HL-60/S4 (cell line): ENCODE measurements around the gene MYO9B.

Experiments used
- in situ Hi-C: fragments of 300-500 bp; cut with MboI; formaldehyde crosslinking; loops from 2 replicates; pipeline ENCODE4 v1.14.3; 2022; ENCODE audit warnings: low sequenced_read_pairs

Gene MYO9B

DNA sequence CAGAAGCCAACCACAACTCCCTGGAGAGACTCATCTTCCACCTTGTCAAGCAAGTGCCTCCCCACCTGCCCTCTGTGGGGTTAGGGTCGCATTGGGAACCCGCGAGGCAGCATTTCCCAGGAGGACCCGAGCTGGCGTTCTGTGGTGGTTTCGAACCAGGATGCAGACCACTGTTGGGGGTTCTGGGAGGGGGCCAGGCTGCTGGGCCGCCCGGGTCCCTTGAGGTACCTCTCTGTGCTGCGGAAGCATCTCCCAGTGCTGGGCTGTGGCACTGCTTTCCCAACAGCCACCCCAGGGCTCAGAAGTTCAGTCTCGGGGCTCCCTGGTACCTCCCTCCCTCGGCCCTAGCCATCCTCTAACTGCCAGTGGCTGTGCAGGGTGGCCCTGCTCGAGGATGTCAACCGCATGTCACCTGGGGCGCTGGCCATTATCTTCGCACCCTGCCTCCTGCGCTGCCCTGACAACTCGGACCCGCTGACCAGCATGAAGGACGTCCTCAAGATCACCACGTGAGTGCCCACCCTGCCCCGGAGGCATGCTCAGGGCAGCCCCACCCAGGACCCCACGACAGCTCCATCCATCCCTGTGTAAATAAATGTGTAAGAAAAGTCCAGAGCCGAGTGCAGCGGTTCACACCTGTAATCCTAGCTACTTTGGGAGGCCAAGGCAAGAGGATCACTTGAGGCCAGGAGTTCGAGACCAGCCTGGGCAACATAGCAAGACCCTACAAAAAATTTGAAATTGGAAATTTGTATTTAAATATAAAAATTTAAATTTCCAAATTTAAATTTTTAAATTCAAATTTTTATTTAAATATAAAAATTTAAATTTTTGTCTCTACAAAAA is 131.4 kb downstream of the MYO9B start:
- in situ Hi-C loops: no loop called here

DNA sequence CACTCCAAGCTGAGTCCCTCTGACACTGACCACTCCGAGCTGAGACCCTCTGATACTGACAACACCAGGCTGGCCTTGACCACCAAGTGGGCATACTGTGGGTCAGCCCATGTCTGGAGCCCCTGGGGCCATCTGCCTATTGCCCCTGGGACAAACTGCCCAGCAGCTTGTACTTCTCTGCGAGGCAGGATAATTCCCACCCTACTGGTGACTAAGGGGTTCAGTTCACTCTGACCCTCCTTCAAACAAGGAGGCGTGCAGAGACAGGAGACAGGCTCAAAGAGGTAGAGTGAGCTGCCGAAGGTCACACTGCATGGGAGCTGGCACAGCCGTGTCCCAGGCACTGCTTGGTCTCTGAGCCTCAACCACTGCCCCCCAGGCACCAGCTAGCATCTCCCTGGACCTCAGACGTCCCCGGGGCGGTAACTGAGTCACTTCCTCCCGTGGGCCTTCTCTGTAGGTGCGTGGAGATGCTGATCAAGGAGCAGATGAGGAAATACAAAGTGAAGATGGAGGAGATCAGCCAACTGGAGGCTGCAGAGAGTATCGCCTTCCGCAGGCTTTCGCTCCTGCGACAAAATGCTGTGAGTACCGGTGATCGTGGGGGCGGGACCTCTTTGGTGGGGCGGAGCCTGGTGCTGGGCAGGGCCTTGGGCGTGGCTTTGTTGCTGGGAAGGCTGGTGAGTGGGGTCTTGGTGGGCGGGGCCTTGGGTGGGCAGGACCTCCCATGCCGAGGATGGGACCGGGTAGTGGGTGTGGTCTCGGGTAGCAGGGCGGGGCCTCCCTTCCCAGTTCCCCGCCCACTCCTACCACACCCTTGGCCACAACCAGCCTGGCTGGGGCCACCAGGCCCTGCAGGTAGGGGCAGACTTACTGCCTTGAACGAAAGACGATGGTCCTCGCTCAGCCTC is 133.8 kb downstream of the MYO9B start:
- in situ Hi-C loops: no loop called here

DNA sequence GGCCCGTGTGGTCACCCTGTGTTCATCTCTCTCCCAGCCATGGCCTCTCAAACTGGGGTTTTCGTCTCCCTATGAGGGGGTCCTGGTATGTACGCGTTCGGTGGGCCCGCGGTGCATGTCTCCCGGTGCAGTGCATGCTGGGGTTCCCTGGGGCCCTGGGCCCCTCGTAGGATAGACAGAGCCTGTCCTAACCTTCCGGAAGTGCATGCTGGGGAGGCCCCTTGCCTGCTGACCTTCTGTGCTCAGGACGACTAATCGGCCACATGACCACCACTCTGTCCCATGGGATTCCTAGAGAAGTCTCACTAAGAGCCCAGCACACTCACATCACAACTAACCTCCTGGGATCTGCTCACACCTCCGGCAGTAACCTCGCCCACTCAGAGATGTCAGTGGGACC is 134.7 kb downstream of the MYO9B start:
- in situ Hi-C loops: no loop called here

DNA sequence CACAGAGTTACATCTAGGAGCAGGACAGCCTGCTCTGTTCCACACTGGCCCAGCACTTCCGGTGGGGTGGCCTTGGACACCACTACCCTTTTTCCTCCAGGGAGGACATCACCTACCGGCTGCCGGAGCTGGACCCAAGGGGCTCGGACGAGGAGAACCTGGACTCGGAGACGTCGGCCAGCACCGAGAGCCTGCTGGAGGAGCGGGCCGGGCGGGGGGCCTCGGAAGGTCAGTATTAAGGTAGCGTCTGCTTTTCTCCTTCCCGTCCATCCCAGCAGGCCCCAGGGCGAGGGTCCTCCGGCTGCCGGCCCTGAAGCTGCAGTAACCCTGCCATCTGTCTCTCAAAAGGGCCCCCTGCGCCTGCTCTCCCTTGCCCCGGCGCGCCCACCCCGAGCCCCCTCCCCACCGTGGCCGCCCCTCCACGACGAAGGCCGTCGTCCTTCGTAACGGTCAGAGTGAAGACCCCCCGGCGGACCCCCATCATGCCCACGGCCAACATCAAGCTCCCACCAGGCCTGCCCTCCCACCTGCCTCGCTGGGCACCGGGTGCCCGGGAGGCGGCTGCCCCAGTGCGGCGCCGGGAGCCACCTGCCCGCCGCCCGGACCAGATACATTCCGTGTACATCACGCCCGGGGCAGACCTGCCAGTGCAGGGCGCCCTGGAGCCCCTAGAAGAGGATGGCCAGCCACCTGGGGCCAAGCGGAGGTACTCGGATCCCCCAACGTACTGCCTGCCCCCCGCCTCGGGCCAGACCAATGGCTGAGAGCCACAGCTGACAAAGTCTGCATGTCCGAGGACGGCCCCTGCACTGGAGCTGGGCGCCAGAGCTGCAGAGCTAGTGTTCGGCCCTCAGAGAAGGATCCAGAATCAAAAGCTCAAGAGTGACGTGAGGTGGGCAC is 136.2 kb downstream of the MYO9B start:
- in situ Hi-C loops: no loop called here

DNA sequence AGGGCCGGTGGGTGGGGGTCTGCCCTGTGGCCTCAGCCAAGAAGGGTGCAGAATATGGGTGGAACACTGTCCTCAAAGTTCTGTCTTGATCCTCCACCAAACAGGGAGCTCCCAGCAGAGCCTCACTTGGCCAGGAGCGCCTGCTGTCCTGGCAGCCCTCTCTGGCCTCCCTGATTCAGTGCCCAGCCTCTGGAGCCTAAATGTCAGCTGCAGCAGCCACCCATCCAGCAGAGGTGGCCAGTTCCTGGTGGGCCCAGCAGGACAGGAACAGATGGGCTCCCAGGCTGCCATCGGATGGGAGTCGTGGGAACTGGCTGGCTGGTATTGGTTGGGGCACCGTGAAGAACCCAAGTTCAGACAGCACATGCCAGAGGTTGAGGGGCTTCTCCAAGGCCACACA is 137.8 kb downstream of the MYO9B start:
- in situ Hi-C loops: no loop called here

DNA sequence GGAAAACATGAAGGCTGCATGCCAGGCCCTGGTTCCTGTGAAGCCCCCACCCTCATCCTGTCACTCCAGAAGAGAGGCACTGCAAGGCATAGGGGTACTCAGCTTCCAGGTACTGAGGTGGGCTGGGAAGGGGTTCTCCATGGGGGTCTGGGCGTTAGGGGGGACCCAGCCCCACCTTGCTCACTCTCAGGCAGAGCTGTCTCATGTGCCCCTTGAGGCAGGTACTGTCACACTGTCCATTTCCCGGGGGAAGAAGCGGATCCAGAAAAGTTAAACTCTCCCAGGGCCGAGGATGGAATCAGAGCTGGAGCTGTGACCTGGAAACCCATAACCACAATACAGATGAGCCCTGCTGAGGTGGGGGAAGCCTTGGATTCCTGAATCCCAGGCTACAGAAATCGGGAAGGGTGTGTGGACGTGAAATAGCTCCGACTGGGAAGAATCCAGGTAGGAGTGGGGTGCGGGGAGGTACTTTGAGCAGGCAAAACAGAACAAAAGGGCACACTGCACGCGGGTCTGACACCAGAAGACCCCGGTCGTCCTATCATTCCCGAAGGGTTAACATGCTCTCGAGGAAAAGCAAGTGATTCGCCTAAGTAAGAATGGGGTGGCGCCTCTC is 139.0 kb downstream of the MYO9B start:
- in situ Hi-C loops: no loop called here

DNA sequence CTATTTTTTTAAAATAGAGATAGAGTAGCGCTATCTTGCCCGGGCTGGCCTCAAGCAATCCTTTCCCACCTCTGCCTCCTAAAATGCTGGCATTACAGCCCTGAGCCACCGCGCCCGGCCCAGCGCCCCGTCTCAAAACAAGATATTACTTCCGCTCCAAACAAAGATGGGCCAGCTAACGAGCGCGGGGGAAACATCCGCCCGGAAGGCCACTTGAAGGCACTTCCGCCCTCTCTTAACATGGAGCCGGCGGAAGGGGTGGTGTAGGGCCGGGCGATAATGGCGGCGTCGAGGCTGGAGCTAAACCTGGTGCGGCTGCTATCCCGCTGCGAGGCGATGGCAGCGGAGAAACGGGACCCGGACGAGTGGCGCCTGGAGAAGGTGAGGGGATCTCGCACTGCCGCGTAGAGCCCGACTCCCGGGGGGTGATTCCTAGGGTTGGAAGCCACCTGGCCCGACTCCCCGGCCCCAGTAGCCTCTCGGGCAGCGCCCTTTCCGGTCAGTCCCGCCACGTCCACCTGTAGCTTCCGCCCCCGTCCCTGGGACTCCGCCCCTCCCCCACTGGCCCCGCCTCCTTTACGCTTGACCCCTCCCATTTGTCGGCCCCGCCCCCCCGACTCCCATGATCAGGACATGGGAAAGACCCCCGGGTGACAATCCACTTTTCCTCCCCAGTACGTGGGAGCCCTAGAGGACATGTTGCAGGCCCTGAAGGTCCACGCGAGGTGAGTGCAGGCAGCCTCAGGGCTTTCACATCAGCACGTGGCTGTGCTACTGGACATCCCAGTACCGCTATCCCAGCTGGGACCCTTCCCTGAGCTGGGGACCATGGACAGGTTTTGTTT is 139.8 kb downstream of the MYO9B start, which contains the start of gene USE1:
USE1 (plus strand) TSS at position 231 of the 845 bp plus-strand sequence; CDS start at position 280, 49 bp downstream.
- in situ Hi-C loops: no loop called here

DNA sequence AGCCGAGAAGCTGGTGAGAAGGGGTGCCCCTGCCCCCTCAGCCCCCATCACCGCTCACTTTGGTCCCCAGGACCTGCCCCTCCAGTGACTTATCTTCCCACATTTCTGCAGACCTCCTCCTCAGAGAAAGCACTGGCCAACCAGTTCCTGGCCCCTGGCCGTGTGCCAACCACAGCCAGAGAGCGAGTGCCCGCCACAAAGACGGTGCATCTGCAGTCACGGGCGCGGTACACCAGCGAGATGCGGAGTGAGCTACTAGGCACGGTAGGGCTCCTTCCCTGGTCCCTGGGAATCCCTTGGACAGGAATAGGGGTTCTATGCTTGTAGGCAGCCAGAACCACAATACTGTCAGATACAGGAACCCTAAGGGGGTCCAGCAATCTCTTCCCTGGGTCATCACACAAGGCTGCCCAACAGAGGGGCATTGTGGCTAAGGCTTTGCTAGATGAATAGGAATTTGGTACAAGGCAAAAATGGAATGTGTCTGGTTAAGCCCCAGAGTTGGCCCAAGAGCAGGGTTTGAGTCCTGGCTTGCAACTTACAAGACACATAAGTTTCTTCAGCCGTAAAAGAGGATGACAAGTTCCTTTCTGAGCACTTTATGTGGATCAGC is 140.6 kb downstream of the MYO9B start:
- in situ Hi-C loops: no loop called here

DNA sequence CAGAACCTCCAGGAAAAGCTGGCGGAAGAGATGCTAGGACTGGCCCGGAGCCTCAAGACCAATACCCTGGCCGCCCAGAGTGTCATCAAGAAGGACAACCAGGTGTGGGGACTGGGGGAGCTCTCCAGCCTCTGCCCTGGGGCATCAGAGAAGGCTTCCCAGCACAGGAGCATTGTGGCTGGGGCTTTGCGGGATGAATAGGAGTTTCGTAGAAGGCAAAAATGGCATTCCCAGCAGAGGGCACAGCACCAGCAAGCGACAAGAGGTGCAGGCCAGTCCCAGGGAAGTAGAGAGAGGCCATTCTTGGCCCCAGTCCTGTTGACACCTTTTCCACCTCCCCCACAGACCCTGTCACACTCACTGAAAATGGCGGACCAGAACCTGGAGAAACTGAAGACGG is 143.7 kb downstream of the MYO9B start:
- in situ Hi-C loops: no loop called here

DNA sequence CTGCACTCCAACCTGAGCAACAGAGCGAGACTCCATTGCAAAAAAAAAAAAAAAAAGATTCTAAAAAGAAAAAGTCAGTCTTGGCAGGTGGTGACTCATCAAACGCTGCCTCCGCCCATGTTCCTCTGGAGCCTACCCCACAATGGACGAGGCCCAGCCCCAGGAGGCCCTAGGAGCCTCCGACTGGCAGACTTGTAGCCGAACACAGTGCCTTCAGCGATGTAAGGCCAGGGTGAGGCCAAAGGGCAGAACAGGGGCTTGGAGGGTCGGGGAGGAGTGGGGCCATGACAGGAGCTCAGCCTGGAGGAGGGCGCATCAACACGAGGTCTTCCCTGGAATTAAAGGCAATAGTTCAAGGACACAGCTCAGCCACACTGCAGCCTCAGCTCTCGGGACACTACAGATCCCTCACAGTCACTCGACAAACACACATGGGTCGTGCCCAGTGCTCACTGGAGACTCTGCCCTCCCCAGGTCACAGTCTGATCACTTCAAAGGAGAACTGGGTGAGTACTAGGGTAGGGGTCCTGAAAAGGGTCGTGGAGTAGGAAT is 144.7 kb downstream of the MYO9B start:
- in situ Hi-C loops: no loop called here

DNA sequence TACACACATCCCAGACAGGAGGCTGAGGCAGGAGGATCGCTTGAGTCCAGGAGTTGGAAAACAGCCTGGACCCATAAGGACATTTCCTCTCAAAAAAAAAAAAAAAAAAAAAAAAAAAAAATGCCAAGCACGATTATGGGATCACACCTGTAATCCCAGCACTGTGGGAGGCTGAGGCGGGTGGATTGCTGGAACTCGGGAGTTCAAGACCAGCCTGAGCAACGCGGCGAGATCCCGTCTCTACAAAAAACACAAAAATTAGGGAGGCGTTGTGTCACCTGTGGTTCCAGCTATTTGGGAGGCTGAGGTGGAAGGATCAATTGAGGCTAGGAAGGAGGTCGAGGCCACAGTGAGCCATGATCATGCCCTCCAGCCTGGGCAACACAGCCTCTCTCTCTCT is 149.5 kb downstream of the MYO9B start:
- in situ Hi-C loops: no loop called here

DNA sequence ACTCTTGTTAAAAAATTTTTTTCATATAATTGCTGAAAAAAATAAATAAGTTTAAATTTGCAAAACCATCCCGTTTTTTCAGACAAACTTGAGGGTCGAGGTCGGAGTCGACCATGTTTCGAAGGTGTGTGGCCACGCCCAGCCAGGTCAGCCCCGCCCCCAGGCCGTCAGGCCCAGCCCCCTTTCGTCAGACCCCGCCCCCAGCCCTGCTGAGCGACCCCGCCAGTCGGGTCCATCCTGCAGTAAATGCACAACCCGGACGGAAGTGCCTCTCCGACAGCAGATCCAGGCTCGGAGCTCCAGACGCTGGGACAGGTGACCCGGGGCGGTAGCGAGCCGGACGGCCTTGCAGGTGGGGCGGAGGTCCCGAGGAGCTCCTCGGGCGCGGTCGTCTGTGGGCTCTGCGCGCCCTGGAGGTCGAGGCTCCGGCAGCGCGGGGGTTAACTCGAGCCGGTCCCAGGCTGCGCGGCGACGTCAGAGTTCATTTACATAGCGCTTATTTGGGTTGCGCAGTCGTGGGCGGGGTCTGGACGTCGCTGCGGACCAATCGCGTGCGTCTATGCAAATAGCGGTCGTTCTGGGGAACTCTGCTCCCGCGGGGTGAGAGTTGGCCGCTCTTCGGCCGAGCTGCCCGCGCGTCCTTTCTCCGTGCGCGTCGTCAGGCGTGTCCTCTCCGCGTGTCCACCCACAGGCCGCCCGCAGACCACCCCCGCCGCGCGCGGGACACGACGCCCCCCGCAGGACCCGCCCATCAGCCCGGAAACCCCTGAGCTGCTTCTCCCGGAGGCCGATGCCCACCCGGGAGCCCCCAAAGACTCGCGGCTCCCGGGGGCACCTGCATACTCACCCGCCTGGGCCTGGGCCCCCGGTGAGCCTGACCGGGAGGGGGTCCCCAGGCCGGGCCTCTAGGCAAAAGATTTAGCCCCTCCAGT is 150.7 kb downstream of the MYO9B start, which contains the start of gene OCEL1:
OCEL1 (plus strand) TSS at position 225 of the 932 bp plus-strand sequence; CDS start at position 247, 22 bp downstream.
- in situ Hi-C loops: no loop called here

DNA sequence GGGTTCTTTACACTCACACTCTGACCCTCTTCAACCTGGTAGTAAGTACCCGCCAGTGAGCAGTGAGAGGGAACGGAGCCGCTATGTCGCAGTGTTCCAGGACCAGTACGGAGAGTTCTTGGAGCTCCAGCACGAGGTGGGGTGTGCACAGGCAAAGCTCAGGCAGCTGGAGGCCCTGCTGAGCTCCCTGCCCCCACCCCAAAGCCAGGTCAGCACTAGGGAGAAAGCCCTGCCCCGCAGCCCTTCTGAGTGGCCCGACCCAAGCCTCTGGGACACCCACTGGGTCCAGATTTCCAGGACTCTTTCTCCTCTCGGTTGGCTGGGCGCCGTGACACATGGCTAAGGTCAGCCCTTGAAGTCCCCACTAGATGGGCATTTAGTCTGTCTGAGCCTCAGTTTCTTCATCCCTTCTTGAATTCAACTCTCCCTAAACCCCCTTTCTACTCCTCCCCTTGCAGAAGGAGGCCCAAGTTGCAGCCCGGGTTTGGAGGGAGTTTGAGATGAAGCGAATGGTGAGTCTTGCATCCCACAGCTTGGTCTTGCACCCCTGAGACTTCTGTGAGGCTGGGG is 152.3 kb downstream of the MYO9B start:
- in situ Hi-C loops: no loop called here

DNA sequence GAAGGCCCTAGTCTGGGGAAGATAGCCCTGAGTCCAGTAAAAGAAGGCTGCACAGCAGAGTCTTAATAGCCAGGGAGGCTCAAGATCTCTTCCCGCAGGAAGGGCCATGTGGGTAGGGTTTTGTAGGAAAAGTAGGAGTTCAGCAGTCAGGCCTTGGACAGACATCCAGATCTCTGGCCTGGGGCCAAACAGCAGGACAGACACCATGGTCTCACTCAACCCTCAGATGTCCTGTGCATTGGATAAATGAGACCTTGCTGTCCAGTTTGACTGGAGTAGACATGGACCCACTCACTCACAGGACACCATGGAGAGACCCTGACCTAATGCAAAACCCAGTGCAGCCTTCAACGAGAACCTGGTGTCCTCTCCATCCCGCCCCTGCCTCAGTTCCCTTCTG is 154.3 kb downstream of the MYO9B start:
- in situ Hi-C loops: no loop called here

DNA sequence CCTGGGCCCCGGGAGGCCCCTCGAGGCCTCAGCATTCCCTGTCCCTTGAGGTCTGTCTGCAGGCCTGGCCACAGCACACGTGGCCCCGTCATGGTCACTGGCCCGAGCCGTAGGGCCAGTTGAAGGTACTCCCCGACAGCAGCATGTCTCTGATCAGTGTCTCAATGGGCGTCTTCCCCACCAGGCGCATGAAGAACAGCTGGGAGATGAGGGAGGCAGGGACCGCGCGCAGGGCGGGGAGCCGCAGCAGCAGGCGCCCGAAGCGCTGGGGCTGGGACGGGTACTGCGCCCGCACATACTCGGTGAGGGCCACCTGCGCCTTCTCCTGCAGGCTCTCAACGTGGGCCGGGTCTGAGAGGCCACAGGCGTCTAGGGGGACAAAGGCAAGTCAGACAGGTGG is 156.7 kb downstream of the MYO9B start:
- in situ Hi-C loops: no loop called here

DNA sequence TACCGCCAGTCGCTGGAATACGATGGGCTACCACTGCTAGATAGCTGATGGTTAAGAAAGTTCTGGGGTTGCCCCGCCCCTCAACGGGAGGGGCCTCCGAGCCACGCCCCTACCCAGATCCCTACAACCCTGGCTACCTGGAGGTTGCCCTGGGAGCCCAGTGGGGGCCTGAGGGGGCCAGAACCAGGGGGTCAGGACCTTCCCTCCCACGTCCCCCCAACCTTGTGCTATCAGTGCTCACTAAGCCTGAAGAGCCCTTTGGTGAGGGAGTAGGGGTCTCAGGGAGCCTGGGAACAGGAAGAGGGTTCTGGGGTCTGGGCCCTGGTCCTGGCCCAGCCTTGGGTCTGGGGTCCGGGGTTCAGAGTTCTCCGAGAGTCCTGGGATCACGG is 159.3 kb downstream of the MYO9B start:
- in situ Hi-C loops: no loop called here

DNA sequence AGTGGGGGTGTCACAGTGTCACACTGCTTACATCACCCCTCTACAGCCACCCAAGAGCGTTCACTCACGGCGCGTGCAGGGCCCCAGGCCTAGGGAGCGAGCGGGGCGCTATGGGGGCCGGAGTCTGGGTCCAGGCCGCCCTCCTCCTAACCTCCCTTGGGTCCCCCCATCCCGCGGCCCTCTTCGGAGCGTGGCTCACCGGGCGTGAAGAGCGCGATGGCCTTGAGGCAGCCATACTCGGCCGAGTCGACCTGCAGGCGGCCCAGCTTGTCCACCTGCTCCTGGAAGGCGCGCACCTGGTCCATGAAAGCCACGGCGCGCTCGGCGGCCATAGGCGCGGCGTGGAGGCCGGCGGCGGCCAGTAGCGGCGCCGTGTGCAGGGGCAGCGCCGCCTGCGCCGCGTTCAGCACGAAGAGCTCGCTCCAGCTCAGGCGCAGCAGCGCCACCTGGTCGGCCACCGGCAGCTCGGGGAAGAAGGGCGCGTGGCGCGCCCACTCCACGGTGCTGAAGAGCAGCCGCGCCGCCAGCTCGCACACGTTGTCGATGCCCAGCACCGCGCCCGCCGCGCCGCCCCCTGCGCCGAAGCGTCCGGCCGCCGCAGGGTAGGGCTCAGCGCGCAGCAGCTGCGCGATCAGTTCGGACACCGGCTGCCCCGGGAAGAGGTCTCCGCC is 159.9 kb downstream of the MYO9B start:
- in situ Hi-C loops: no loop called here
